8988T (cell line): ENCODE measurements around the gene MRPL44.
"Not testable (repeated sequence)": the region's sequence is repeated elsewhere in the genome, so short reads cannot be mapped to it uniquely, and the experiment has no call there.

Source experiments
- DNase-seq: peaks from one replicate; pipeline ENCODE4 v3.0.0; 2011

Gene MRPL44

DNA sequence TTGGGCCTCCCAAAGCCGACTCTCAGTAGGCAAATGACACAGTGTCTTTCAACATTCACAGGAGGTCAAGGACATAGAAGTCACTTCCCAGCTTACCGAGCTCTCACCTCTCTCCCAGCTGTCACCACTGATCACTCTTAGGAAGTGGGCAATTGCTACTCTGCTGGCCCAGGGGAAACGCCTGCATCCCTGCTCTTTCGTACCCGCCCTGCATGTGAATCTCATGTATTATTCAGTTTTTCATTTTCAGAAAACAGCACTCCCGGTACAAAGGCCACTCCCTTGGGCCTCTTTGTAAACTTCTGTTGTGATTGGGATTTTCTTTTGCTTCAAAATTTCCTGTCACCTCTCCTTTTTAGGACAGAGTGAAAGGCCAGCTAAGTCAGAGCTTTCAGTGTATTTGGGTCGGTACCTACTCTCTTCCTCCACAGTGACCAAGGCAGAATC, 15.4 kb downstream of the MRPL44 start:
- DNase-seq, result no peak

DNA sequence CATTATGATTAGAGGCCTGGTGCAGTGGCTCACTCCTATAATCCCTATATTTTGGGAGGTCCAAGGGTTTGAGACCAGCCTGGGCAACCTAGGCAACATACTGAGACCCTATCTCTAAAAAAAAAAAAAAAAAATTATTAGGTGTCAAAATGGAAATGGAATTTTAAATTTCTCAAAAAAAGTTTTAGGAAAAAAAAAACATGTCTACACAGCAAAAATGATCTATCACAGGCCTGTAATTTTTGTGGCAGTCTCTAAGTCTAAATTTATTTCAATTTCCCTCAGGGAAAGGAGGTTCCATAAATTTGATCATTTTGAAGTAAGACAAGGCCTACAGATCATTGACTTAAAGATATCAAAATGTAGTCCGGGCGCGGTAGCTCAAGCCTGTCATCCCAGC, 16.3 kb downstream of the MRPL44 start:
- no peak for DNase-seq

DNA sequence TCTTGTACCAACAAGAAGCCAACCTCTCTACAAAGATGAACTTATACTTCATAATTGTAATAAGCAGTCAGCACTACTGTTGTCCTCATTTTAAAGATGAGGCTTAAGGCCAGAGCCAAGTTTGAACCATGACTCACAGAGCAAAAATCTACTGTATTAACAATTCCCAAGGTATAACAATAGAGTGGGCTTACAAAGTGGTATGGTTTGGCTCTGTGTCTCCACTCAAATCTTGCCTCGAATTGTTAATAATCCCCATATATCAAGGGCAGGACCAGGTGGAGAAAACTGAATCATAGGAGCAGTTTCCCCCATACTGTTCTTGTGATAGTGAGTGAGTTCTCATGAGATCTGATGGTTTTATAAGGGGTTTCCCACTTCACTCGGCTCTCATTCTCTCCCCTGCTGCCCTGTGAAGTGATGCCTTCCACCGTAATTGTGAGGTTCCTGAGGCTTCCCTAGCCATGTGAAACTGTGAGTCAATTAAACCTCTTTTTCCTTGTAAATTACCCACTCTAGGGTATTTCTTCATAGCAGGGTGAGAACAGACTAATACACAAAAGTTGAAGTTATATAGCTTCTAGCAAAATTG, 19.5 kb downstream of the MRPL44 start:
- DNase-seq, result no peak

DNA sequence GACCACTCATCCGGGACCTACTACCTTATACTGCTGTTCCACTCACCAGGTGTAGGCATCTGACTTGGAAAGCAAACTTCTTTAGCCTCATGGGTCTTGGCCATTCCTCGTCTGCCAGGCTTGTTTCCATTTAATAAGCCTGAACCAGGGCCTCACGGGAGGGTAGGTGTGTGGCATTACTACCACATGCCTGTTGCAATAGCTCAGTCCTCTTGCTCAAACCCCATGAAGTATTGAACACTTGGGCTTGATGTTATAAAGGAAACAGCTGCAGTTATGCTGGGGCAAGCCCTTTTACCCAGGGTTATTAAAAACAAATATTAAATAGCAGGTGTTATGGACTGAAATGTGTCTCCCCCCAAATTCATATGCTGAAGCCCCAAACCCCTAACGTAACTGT, 21.2 kb downstream of the MRPL44 start:
- DNase-seq, result no peak

DNA sequence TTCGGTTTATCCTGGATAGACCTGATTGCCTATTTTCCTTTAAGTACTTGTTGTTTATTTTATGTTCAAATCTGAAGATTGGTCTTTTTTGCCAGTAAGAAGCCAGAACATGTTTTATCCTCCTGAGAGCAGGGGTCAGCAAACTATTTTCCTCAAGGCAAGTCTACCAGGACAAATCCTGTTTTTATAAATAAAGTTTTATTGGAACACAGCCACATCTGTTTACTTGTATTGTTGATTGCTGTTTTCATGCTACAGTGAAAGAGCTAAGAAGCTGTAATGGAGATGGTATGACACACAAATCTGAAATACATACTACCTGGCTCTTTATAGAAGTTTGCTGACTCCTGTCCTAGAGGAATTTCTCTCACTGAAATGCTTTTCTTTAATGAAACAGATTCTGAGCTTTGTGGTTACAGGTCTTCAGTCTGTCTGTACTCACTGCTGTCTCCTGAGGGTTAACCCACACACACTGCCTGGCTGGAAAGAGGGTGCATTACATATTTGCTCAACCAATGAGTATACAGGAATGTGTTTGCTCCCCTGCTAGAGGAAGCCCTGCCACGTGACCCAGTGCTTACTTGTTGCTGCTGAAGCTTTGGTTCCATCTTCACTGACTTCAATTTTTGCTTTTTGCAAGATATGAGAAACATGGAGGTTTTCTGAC, 22.6 kb downstream of the MRPL44 start:
- DNase-seq, result no peak

DNA sequence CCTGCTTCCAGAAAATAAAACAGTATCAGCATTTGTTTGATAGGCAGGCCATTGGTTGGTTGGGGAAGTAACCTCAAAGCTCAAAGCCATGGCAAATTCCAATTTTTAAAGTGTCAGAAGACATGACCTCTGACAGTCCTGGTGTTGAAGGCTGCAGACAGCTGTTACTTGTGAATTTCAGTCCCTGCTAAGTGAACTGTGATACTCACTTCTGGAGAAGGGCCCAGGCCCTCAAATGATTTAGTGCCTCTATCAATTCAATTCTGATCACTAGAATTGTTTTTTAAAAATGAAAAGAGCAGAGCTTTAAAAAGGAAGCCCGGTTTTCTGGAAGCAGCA, 23.1 kb downstream of the MRPL44 start:
- DNase-seq, result no peak

DNA sequence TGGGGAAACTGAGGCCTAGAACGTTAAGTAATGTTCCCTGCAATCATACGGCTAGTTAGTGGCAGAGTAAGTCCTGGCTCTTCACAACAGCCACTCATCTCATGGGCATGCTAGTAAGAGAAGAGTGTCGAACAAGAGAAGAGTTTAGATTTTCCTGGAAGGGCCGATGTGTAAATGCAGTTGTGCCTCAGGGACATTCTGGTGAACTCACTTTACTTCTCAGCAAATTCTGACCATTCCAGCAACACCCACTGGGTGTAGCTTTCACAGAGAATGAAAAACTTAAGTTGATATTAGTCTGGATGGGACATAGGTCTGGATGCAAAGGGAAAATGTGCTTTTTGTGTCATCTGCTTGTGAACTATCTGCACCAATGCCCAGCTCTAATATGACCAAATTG, 23.5 kb downstream of the MRPL44 start:
- no peak for DNase-seq

DNA sequence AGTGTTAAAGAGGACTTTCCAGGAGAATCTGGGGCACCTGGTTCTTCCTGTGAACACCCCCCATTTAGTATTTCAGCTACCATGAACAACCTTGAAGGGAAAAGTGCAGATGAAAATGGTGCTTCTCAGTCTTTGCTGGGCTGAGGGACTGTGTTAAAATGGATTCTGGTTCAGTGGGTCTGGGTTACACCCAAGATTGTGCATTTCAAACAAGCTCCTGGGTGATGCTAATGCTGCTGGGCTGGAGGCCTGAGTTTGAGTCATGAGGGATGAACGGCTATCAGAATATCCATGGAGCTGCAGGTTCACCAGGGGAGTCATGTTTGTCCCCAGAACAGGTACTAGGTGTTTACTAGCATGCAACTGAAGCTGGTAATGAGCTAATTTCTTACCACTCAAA, 24.0 kb downstream of the MRPL44 start:
- DNase-seq, result no peak

DNA sequence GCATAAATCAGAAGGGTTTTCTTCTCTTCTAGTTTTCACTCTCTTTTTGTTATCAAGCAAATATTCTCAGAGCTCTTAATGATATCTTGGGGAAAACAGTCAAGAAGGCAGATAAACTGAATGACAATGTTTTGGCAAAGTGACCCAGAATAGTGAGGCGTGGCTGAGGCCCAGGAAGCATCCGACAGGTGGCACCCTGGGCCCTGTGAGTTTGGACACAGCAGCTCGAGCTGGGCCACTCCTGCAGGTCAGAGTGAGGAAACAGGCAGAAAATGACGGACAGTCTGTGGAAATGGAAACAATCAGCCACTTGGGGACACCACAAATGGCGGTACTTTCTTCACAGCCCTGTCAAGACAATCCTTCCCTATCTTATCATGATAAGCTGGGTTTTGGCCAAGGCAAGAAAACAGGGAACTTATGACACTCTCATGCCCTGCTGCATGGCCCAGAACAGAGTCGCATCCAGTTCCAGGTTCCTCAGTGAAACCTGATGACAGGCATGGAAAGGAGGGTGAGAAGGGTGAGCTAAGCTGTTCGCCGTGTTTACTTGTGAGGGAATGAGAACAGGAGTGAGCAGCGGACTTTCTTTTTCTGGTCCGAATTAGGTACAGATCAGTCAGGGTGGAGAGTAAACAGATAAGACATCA, 32.1 kb downstream of the MRPL44 start:
- peak; percentile 26 for DNase-seq

DNA sequence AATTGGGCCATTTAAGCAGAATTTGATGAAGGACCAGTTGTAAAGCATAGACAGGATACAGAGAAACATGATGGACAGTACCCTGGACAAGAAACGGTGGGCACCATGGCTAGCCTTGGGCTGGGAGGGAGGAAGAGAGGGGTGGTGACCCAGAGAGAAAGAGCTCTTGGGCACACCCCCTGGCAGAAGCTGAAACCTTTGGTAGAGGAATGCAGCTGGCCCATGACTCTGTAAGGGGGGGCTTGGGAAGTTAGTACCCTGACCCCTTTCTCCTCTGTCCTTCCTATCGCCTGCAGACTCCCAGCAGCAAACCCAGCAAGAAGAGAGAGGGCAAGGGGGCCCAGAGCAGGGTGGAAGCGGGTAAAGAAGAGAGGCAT, 32.6 kb downstream of the MRPL44 start:
- DNase-seq, result no peak

DNA sequence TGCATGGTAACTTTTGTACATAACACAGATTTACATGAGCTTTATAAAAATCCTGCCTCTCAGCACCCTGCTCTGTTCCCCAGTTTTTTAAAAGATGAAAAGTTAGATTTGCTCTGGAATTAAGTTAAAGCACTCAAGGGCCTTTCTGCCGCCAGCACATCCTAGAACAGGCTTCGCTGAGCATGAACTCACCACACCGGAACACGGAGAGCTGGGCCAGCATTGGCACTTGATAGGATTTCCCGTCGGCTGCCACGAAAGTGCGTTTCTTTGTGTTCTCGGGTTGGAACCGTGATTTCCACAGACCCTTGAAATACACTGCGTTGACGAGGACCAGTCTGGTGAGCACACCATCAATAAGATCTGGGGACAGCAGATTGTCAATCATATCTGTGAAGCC, 34.3 kb downstream of the MRPL44 start:
- no peak for DNase-seq

DNA sequence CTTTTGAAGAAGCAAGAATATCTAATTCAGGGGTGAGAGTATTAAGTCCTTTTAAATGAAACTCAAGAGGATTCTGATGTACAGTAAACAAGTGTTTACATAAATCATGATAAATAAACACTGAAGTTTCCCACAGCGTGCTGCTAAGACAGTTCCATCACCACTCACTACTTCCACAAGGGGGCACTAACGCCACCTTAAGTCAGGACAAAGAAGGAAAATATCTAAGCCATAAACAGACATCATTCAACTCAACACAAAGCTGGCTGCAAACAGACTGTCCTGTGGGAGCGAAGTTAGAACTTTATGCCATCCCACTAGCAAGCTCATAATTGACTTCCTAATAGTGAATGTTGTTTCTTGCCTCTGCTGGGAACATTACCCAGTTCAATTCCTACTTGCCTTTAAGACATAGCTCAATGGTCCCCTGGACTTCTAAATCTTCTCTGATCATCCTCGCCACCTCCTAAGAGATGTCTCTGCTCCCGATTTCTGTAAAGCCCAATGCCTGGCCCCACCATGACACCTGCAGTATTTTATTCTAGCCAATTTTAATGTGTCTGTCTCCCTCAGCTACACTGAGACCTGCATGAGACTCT, 36.5 kb downstream of the MRPL44 start:
- DNase-seq, result peak; percentile 34

DNA sequence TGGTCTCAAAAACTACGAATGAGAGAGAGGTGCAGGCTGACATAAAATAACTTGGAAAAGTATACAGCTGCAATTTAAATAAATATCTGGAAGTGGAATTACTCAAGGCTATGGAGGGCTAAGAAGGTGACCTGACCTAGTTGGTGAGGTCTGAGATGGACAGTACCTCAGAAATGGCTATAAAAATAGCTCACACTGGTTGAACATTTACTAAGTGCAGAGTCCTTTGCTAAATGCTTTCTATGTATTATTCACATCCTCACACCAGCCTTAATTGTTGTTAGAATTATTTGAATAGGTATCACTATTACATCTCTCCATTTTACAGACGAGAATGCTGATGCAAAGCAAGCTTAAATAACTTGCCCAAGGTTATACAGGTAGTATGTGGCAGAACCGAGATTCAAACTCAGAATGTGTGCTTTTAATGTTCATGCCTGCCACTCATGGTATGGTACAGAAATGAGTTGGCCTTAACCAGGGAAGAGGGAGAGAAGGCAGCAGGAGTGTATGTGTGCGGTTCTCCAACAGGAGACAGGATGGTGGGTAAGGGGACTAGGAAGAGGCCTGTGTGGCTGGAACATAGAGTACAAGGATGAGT, 37.4 kb downstream of the MRPL44 start:
- no peak for DNase-seq

DNA sequence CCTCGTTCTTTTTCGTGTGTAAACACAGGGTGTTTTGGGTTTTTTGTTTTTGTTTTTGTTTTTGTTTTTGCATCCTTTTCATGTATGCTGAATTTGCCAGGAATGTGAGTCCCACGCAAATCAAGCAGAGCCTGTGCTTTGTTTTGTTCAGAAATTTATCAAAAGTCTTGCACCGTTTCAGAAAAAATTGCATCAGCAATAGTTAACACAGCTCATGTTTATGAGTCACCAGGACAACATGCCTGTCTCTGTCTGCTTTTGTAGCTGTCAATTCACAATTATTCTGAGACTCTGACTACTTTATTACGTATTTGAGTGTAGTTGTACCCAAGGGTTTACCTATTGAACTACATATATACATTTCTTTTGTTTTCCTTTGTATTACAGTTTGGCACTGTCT, 38.3 kb downstream of the MRPL44 start:
- DNase-seq, result no peak

DNA sequence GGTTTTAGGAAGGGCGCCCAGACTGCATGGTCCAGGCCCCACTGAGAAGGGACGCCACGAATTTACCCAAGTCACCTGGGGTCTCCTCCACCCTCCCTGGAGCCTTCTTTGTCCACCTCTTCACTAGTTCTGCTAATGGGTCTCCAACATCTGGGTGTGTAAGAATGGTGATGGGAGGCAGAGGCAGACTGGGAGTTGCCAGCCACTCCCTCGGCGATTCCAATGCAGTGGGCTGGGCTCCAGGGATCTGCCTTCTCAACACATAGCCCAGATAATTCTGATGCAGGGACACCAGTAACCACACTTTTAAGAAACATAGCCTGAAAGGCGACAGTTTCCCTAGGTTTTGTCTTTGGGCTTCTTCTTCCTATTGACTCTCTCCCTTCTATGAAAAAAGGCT, 39.1 kb downstream of the MRPL44 start:
- no peak for DNase-seq

DNA sequence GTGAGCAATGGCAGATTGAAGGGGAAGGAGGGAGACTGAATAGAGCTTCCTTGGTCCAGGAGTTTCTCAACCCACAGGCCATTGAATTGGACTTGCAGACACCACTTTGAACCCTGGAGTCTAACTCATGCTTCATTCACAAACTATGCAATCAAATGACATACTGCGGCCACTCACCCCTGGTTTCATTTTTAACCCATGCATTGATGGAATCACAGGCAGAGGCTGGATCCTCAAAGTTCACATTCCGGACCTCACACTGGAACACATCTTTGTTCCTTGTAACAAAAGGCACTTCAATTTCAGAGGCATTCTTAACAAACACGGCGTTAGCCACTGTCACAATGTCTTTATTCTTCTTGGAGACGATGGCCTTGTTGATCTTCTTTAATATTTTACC, 40.7 kb downstream of the MRPL44 start:
- DNase-seq, result no peak

DNA sequence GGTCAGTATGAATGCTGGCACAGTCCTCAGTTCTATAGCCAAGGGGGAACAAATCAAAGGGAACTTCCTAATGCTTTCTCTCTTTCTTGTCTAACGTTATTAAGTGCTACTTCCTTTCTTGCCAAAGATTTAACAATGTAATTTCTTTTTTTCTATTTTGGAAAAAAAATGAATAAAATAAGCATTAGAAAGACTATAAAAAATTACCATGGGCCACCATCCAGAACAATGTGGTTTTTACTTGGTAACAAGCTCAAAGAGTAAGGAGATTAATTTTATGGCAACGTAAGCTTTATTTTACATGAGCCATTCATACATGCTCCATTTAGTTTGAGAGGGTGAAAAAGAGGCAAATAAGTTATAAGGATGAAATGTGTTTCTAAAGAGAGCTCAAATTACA, 41.7 kb downstream of the MRPL44 start:
- no peak for DNase-seq

DNA sequence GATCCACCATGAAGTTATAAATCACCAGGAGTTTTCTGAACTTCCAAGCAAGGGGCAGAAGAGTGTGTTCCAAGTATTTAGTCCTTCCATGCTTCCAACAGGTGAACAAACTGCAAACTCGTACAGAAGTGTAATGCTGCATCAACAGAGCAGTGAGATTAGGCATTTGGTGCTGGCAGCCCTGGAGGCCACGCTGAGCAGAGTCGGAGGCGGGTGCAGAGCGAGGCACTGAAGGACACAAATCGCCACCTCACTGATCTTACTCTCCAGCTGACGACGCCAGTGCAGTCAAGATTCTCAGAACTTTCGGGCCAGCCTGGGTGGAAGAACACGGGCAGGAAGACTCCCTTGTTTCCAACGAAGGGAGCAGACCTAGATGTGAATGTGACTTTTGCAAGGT, 42.6 kb downstream of the MRPL44 start:
- no peak for DNase-seq

DNA sequence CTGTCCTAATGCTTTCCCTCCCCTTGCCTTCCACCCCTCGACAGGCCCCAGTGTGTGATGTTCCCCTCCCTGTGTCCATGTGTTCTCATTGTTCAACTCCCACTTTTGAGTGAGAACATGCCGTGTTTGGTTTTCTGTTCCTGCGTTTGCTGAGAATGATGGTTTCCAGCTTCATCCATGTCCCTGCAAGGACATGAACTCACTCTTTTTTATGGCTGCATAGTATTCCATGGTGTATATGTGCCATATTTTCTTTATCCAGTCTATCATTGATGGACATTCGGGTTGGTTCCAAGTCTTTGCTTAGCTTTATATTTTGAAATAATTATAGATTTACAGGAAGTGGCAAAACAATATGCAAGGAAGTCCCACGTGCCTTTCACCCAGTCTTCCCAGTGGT, 43.4 kb downstream of the MRPL44 start:
- DNase-seq, result not testable (repeated sequence)

DNA sequence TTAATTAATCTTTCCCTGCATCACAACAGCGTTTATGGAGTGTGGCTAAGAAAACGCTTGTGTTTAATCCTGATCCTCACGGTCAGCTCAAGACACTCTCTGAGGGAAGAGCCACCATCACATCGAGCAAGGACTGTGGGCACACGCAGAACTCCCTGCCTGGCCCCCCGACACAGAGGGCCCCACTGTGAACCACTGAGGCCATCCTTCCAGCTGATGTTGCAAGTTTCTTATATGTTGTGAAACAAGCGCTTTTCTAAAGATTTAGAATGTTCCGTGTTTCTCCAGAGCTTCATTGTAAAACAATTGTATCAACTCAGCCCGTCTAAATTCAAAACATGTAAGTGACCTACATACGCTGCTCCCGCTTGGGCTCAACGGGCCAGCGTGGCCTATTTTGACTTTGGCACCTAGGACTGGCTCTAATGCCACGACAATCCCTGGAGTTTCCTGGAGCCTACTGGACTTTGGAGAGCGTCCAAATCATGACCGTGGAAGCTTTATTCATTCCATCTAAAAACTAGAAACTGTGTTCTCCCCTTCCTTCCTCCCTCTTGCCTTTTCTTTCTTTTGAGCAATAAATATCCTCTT, 46.9 kb downstream of the MRPL44 start:
- DNase-seq, result no peak

DNA sequence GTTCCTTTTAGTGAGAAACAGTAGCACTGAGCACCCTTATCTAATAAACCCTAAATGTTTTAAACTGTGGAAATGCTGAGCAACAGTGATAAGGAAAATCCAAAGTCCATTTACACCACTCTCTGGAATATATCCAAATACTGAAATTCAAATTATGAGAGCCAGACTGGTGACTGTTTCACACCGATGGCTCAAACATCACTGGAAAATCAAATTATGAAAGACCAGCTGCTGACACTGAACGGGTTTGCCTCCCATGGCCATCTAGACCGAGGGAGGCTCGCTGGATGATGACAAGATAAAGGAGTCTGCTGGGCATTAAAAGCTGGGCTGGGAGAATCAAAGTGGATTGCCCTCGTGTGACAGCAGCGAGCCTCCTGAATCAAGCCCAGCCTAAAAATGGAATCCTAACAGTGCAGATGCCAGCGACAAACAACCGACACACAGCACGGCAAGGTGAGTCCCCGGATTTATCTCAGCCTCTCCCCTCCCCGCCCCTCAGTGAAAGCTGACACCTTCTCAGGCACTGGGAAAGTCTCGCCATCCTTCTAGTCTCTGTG, 51.5 kb downstream of the MRPL44 start:
- DNase-seq, result no peak

DNA sequence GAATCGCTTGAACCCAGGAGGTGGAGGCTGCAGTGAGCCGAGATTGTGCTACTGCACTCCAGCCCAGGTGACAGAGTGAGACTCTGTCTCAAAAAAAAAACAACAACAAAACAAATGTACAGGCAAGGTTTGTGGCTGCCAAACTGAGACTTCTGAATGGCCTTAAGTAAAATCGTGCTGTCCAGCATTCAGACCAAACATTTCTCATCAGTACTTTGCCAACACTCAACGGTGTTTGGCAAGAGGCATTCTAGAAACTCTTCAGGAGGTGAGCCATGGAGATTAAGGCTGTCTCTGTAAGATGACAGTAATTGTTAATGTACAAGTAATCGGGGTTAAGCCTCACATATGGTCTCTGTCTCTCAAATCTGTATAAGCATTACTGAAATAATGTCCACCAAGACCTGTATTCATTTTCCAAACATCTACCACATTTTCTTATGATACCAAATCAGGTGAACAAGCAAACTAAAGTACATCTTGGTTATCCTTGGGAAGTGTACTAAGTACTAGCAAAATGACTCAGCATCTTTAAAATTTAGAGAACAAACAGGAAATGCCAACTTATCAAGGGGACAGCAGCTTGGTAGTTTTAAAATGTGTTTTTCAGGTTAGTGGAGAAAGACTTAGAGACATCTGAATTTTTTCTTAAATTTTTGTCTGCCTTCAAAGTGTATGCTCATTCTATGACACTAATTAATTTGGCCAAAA, 52.5 kb downstream of the MRPL44 start:
- DNase-seq, result no peak

DNA sequence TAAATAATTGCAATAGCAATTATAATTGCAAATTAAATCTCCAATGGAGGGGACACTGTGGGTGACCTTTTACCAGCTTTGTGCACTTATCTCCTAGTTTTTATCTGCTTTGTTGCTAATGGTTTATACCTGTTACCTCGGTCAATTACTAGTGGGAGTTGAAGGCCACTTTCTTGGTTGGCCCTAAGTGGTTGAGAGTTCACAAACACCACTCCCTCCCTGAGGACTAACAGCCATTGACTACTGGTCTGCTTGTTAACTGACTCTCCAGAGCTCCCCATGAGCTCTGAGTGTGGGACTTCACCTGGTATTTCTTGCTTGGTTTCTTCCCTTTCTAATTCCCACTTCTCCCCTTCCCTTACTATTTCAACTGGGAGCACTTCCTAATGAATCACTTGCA, 54.6 kb downstream of the MRPL44 start:
- no peak for DNase-seq
